ENCODE measurements around the gene TRABD. TPM values are rescaled to one million over a fixed set of nuclear protein-coding genes. Genes with fewer than 3 reads are reported as not detected.

TRABD gene
- total RNA-seq, 1 donor from 2014 or later, result 44.4 TPM

DNA sequence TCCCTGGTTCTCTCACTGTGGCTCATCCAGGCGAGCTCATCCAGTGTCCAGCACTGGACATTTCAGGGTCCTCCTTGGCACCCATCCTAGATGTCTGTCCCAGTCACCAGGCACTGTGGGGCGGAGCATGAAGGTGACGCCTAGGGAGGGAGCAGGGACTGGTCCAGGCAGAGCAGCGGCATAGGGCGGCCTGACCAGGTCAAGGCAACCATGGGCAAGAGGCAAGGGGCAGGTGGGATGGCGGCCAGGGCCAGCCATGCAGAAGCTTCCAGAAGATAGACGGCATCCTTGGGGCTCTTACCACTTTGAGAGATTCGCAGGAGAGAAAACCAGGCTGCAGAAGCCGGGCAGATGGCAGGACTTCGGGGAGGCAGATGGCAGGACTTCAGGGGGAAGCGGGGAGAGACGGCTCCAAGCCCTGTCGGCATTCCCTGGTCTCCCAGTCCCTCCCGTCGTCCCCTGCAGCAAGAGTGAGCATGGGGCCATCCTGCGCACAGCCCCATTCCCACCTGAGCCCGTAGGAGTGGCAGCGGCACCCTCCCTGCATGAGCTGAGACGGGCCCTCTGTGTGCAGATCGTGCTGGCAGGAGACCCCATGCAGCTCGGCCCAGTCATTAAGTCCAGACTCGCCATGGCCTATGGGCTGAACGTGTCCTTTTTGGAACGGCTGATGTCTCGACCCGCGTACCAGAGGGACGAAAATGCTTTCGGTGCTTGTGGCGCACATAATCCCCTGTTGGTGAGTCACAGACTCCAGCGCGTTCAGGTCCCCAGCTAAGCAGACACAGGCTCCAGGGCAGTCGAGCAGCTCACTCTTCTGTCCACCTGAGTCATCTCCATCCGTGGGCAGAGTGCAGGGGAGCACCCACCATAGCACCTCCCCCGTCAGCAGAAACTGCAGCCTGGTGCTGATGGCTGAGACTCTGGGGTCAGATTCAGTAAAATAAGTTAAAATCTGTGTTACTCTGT is 35.3 kb upstream of the TRABD start:
- Mint-ChIP-seq H3K9me3 (no peaks in the 10 kb centered on the region), H3K27ac (no peak overlapping the region), H3K4me1 (peaks cover 13% of the 10 kb centered on the region), H3K4me3 (no peak overlapping the region), H3K36me3 (no peaks in the 10 kb centered on the region), H3K27me3 (ENCODE audit: low read depth) (peaks cover 8% of the 10 kb centered on the region)
- no peak for DNase-seq (ENCODE audit: low spot score in 2 of 2, unreplicated experiment in 2 of 2)
- no peak for TF ChIP-seq CTCF (IDR thresholded peaks at IDR 0.05; ENCODE audit: unreplicated experiment)

GRCh38 chr22:50151571-50152537 is 33.9 kb upstream of the TRABD start:
- Mint-ChIP-seq H3K4me1 (peaks cover under 1% of the 10 kb centered on the region), H3K36me3 (no peaks in the 10 kb centered on the region), H3K9me3 (no peaks in the 10 kb centered on the region), H3K4me3 (no peak overlapping the region), H3K27ac (no peak overlapping the region), H3K27me3 (ENCODE audit: low read depth) (peaks cover 8% of the 10 kb centered on the region)
- DNase-seq (ENCODE audit: low spot score in 2 of 2, unreplicated experiment in 2 of 2), result no peak
- TF ChIP-seq CTCF (IDR thresholded peaks at IDR 0.05; ENCODE audit: unreplicated experiment), result no peak

GRCh38 chr22:50153056-50153755 is 32.5 kb upstream of the TRABD start:
- DNase-seq (ENCODE audit: low spot score in 2 of 2, unreplicated experiment in 2 of 2), result no peak
- Mint-ChIP-seq H3K4me3 (no peak overlapping the region), H3K4me1 (no peaks in the 10 kb centered on the region), H3K9me3 (no peaks in the 10 kb centered on the region), H3K27me3 (ENCODE audit: low read depth) (peaks cover 20% of the 10 kb centered on the region), H3K36me3 (no peaks in the 10 kb centered on the region), H3K27ac (no peak overlapping the region)
- TF ChIP-seq CTCF (IDR thresholded peaks at IDR 0.05; ENCODE audit: unreplicated experiment), result no peak

GRCh38 chr22:50153756-50154140 is 32.0 kb upstream of the TRABD start:
- Mint-ChIP-seq H3K36me3 (no peaks in the 10 kb centered on the region), H3K27me3 (ENCODE audit: low read depth) (peaks cover 26% of the 10 kb centered on the region), H3K9me3 (no peaks in the 10 kb centered on the region)

More at GRCh38 chr22:50153756-50154140, 32.0 kb upstream of the TRABD start:
- no peak for DNase-seq (ENCODE audit: low spot score in 2 of 2, unreplicated experiment in 2 of 2)
- no peak overlapping the region for H3K27ac Mint-ChIP-seq
- no peak overlapping the region for H3K4me3 Mint-ChIP-seq
- TF ChIP-seq CTCF (IDR thresholded peaks at IDR 0.05; ENCODE audit: unreplicated experiment), result no peak
- H3K4me1 Mint-ChIP-seq, result no peaks in the 10 kb centered on the region
